Pulmonary artery endothelial cell (primary cell): ENCODE results near the gene NAV3. TPM values are rescaled to one million over a fixed set of nuclear protein-coding genes. Genes with fewer than 3 reads are reported as not detected.

Source experiments
- DNase-seq: peaks from one replicate; pipeline ENCODE4 v3.0.0-alpha.2; 2011; ENCODE audit warnings: low read depth, low spot score
- total RNA-seq: library from RNA; depleted of rRNA; stranded (reverse); fragments of >200 nt; gene quantifications from 2 replicates; pipeline ENCODE4 v1.2.3, GENCODE V29; 2014

NAV3 gene
- total RNA-seq, 1 donor from 2014 or later = 28.7 TPM

DNA sequence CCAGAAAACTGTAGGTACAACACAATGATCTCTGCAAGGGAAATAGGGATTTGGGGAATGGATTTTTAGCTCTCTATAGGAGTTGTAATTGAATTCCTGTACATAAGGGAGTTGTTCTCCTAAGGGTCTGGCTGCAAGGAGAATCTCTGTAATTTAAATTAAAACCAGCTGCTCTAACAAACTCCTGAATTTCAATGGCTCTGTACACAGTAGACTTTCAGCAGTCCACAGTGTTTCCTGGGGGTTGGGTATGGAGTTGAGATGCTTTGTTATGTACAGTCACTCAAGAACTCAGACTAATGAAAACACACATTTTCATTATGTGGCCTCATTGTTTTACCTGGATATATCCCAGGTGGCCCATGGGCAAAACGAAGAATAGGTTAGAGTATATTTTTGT lies 93.2 kb downstream of the NAV3 start:
- DNase-seq = no peak

DNA sequence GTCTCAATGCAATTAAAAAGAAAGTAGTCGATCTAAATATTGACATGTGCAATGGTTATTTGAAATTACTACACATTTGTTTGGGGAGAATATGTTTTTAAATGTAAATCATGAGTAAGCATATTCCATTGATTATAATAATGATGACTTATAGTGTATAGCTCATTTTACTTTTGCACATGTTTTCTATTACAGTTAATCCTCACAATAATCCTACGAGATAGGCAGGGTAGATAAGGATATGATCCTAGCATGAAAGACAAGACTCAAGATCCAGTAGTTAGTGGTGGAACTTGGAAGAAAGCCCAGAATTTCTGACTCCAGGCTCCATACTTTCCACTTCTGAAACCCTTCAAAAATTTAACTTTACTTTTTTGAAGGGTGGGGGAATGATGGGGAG lies 94.0 kb downstream of the NAV3 start:
- DNase-seq = no peak

DNA sequence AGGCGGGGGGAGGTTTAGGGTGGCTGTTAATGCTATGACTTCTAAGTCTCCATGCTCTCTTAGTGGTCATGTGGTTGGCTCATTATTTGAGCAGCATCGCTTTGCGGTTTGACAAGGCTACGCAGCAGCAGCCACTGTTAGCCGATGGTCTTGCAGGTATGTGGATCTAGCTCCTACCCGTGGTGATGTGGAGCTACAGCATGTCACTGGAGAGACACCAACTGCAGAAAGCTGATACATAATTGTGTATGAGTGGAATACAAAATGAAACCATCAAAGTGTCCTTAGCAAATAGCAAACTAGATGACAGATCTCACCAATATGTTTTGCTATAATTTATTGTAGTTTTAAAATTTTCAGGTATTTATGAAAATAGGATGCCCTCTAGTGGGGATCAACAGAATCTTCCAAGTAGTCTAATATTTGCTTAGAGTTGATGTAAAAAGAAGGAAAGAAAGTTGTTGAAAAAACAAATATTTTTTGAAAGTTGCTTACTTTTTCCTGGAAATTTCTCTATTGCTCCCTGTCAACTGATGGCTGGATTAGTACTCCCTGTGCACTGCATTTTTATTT lies 94.9 kb downstream of the NAV3 start:
- DNase-seq = peak; percentile 75

DNA sequence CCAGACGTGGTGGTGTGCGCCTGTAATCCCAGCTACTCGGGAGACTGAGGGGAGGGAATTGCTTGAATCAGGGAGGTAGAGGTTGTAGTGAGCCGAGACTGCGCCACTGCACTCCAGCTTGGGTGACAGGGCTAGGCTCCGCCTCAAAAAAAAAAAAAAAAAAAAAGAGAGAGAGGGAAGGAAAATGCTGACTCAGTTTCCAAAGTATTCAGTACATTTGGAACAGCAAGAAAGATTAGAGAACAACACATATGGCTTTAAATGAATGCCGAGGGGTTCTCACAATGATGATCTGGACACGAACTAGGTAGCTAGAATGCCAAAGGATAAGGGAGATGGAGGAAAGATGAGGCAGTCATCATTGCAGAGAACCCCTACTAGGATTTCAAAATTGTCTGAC lies 97.4 kb downstream of the NAV3 start:
- DNase-seq = no peak

DNA sequence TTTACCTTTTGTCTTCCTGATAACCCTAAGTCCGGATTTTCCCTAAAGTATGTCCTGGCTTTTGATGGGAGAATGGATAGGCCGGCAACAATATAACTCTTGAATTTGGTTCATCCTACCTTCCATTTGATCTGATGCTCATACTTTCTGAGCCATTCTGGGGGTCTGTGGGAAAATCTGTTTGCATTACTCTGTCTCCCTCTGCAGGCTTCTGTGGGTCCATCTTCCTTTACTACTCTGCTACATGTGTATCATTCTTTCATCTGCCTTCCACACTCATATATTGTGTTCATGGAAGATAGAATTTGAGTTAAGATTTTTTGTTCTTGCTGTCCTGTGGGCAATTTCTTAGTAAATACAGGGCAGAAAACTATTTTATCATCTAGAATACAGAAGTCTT lies 101.5 kb downstream of the NAV3 start:
- no peak for DNase-seq

DNA sequence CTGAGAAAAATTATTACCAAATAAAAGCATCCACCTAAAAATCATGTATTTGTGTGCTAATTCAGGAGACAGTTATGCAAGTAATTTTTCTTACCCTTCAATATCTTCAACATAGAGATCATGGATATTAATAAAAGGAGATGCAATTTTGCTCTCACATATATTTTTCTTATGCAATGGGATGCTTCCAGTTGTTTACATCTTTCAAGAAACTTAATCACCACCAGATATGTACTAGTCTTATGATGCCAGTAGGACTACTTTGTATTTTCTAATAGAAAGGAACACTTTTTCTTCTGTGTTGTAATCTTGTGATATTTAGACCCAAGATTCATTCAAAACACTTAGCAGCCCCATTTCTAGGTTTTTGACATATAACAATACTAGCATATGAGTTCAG lies 107.6 kb downstream of the NAV3 start:
- no peak for DNase-seq

DNA sequence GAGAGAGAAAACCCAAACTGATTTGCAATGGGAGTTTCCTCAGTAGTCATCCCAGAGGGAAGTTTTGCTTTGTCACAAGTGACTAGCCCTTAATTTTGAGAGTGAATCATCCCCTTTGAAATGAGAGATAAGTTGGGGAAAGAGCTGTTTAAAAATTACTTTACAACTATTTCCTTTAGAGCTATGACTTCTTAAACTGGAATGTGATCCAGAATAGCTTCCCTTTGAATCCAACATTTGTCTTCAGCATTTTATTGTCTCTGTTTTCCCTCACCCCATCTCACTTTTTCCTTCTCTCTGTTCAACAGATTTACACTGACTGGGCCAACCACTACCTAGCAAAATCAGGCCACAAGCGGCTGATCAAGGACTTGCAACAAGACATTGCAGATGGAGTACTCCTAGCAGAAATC lies 109.3 kb downstream of the NAV3 start:
- DNase-seq = peak; percentile 71

DNA sequence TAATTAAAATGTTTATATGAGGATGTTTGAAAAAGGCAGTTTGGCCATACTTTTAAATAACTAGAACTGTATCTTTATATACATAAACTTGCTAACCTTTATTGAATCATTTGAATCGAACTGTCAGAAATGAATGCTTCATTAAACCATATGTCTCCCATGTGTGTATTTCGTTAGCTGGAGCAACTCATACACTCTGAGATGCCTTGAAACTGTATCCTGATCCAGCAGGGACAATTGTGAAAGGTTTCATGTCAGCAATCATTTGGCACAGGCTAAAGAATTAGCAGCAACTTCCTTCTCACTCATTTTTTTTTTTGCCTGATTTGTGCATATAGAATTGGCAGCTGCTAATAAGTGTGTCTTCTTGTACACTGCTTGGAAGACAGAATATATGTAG lies 109.9 kb downstream of the NAV3 start:
- DNase-seq = no peak

DNA sequence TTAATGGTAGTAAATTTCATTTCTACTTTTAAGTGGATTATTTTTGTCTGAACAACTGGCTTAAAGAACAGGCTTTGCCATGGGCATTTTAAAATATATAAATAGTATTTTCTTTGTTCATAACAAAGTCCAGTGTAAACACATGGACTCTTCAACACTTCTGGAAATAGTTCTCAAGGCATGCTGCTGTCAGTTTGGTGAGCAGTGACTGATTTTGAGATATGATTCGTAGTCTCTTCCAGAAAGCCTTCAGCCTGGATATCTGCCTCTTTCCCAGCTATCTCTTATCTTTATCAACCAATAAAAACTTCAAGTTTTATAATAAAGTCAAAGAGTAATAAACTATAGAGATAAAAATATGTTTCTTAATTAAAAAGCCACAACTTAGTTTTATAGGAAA lies 110.7 kb downstream of the NAV3 start:
- no peak for DNase-seq

DNA sequence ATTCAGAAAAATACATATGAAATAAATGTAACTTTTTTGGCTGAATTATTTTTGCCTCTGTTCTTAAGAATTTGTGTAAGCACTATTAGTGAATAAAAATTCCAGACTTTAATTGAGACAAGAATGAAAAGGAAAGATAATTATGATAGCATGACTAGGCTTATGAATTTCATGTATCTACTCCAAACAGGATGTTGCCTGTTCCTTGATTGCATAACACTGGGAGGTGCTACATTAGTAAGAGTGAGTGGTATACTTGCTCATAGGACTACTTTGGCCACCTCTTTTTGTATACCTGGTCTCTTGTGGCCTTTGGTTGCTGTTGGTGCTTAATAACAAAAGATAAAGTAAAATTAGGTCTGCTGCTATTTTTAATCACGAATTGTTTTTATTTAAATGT lies 112.8 kb downstream of the NAV3 start:
- peak; percentile 43 for DNase-seq

DNA sequence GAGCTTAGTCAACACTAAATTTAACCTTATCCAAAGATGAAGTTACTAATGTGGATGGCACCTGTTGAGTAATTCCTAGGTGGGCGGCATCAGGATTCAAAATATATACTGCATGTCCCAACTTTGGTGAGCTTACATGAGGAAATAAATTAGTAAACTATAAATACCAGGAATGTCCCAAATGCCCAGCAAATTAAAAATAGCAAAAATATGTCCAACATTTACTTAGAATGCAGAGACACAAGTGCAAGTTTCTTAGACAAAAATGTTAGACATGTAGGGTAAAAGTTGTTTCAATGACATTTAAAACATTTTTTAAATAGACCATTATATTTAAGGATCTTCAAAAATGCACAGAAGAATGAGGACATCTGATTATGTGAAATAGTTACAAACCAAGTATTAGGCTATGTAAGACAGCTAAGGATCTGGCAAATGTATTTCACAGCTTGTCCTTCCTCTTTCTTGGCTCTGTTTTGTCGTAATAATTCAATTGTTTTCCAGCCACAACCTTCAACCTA lies 115.9 kb downstream of the NAV3 start:
- no peak for DNase-seq

DNA sequence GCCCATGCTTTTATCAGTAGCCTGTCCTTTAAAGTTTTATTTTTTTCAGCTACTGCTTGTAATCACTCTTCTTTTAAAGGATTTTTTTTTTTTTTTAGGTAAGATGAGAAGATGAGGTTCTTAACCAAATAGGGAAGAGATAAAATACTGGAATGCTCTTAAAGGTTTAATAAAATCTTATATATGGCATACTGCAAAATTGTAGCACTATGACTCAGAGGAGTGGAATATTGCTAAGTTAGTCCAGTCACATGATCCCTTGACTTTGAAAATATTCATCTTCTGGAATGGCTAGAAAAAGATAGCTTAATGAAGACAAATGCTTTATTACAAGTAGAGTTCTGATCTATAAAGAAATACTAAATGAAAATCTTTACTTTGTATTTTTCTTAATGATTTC lies 116.6 kb downstream of the NAV3 start:
- DNase-seq = peak; percentile 20

DNA sequence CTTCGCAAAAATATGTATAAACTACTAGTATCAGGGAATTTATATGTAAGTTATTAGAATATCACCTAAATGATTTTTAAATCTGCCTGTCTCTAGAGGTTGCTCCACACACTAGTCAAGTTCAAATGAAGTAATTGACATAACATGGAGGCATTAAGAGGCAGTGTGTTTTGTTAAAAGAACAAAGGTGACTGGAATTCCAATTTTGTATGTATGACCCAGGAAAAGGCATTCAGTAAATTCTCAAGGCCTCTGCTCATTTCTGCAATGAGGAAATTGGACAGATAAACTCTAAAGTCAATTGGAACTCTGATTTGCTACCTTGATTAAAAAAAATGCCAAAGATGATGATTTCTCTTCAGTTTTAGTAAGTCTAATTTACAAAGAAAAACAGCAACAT lies 117.1 kb downstream of the NAV3 start:
- DNase-seq = no peak

DNA sequence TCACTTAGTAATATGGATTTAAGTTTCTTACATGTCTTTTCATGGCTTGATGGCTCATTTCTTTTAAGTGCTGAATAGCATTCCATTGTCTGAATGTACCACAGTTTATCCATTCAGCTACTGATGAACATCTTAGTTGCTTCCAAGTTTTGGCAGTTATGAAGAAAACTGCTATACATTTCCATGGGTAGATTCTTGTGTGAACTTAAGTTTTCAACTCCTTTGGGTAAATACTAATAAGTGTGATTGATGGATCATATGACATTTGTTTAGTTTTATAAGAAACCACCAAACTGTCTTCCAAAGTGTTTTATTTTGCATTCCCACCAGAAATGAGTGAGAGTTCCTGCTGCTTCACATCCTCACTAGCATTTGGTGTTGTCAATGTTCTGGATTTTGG lies 119.2 kb downstream of the NAV3 start:
- no peak for DNase-seq

DNA sequence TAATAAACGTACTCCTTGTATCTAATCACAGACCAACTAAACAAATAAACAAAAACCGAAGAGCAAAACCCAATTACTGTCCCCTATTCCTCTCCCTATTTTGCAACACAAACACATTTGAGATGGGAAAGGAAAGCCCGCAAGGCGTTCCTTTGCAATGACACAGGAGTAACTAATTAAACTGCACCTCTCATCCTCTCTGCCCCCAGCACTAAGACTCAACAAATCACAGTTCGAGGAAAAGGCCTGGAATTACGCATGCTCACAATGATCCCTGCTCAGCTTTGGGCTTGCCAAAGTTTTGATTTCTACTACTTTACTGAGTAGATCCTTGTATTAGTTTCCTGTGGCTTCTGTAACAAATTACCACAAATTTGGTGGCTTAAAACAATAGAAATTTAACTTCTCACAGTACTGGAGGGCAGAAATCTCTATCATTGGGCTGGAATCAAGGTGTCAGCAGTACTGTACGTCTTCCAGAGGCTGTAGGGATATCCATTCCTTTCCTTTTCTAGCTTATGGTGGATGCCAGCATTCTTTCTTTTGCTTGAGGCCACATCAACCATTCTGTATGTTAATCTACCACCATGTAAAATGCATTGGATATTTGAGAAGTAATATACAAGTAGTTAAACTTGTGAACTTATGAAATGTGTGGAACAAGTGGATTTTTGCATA lies 123.0 kb downstream of the NAV3 start:
- DNase-seq = no peak

DNA sequence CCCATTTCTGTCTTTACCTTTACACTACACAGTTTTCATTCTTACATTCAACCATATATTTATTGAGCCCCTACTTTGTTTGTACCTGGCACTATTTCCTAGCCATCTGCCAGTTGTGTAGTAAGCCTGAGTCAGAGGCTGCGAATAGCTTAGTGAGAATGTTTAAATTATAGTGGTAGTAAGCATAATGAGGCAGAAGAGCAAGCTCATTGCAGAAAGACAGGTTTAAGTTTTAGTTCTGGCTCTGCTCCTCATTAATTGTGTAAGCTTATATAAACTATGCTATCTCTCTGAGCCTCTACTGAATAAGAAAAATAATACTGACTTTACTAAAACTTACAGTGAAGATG lies 123.5 kb downstream of the NAV3 start:
- no peak for DNase-seq

DNA sequence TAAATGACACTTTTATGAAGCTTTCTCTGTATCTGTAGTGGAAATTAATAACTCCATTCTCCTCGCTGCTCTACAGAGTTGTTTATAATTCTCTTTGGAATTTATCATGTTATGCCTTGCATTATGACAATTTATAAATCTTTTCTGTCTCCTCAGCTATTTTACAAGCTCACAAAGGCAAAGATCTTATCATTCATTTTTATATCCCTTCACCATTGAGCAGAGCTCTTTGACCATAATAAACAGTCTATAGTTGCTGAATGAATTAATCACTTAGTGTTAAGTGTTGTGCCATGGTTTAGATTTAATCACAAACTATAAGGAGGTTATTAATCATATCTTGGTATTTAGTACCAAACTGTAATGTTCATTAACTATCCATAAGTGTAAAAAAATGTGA lies 126.4 kb downstream of the NAV3 start:
- no peak for DNase-seq

DNA sequence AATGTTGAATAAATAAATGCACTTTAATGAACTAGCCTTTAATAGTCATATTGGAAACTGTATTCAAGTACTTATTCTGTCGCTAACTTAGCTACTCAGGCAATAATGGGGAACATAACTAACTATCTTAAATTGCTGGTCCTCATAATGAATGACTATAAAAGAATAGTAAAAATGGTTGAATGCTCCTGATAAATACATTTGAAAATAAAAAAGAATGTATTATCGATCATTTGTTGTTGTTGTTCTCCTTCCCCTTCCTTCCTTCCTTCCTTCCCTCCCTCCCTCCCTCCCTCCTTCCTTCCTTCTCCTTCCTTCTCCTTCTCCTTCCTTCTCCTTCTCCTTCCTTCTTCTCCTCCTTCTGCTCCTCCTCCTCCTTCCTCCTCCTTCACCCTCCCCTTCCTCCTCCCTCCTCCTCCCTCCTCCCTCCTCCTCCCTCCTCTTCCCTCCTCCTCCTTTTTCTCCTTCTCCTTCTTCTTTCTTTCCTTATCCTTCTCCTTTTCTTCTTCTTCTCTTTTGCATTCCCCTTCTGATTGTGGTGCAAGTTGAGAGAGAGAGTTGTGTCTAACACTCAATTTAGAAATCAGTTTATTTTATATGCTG lies 133.0 kb downstream of the NAV3 start:
- DNase-seq = no peak

DNA sequence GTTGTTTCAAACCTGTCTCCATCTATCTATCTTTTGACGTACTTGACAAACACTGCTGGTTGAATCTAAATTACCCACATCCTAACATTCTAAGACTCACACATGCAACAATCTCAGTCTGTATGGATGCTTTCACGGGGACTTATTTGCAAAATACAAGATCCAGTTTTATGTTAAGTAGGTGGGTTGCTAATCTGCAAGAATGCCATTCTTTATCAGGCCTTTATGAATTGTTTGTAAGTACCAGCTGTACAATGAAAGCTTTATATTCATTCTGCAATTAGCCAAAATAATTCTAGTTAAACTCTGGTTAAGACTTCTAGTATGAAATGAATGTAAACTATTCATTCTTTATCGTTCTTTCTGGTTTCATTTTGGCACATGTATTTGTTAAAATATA lies 135.1 kb downstream of the NAV3 start:
- DNase-seq = no peak

DNA sequence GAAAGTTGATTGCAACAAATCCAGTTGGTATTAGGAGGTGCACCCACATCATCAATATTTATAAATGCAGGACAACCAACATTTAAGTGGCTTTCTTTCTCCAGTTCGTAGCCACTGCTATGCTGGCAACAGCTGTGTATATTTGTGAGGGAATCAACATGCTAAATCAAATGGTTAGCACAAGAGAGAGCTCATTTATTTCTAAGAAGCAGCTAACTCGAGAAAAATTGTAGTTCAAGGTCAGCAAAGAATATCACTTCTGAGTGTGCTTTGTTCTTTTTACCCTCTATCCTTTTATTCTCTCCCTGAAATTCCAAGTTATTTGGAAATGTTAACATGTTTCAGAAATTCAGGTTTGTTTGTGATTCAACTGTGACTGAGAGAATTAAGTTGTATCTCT lies 137.3 kb downstream of the NAV3 start:
- no peak for DNase-seq

DNA sequence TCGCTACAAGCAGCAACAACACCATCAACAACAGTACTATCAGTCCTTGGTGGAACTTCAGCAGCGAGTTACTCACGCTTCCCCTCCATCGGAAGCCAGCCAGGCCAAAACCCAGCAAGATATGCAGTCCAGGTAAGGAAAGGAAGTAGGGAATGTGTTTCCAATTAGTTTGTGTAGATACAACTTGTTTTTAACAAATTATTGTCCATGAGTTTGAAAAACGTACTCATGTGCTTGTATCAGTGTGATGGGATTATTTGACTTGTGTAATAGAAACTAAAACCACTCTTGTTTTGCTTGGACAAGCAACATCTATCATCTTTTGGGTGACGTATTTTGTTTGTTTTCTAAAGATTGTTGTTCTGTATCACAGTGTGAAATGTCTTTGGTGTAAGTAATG lies 137.9 kb downstream of the NAV3 start:
- no peak for DNase-seq

DNA sequence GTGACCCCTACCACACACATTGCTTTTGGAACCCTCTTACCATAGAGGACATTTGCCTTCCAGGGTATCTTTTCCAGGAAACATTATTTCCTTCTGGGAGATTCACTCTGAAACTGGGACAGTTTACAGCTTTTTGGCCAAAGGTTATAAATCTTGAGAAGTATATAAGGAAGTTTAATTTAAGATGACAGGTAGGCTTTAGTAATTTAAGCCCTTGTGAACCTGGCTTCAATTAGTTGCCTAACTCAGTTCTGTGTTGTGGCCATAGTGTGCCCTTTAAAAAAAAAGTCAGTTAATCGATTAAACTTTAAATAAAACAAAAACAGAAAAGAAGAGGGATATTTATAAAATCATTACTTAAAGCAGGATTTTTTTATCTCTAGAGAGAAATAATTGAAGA lies 142.9 kb downstream of the NAV3 start:
- DNase-seq = no peak

DNA sequence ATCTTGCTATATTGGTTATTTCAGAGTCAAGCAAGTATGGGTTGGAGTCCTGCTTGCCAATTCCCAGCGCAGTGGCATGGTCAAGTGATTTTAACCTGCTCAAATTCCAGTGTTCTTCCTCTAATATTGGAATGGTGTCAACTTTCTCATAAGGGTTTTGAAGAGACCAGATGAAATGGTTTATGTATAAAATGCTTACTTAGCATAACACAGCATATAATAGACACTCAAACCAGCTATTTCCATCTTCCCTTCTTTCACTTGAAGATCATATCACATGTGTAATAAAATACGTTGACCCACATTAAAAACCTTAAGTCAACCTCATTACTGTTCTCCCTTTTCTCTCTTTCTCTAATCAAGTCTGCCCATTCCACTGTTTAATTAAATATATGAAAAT lies 144.0 kb downstream of the NAV3 start:
- no peak for DNase-seq
